Stomach smooth muscle (tissue), 2 donors: Measurements from ENCODE around the gene RRAS.

Source experiments
- H3K27ac ChIP-seq: one replicate; pipeline ENCODE4 v1.7.0; 2013; ENCODE audit warnings: mild to moderate bottlenecking, low read length, inconsistent platforms
- H3K27me3 ChIP-seq, 2 donors: one replicate each; pipeline ENCODE4 v1.7.0; 2013; ENCODE audit warnings: low read length in 2 of 2; ENCODE audit not compliant: insufficient read depth in 2 of 2, control insufficient read depth in 1 of 2
- H3K36me3 ChIP-seq, 2 donors: one replicate each; pipeline ENCODE4 v1.7.0; 2013; ENCODE audit warnings: low read length in 2 of 2; ENCODE audit not compliant: control insufficient read depth in 2 of 2, insufficient read depth in 2 of 2
- H3K4me1 ChIP-seq: one replicate; pipeline ENCODE4 v1.7.0; 2013; ENCODE audit warnings: low read length; ENCODE audit not compliant: control insufficient read depth, insufficient read depth
- H3K4me3 ChIP-seq, 2 donors: one replicate each; pipeline ENCODE4 v1.7.0; 2013; ENCODE audit warnings: low read length in 2 of 2
- H3K9ac ChIP-seq, 2 donors: one replicate each; pipeline ENCODE4 v1.7.0; 2013; ENCODE audit warnings: low read length in 2 of 2, mild to moderate bottlenecking in 1 of 2
- H3K9me3 ChIP-seq, 2 donors: one replicate each; pipeline ENCODE4 v1.7.0; 2013; ENCODE audit warnings: low read length in 2 of 2; ENCODE audit not compliant: control insufficient read depth in 2 of 2
- donor health status: healthy.
- donor health status: Pancreatic carcinoma.

Gene RRAS

DNA sequence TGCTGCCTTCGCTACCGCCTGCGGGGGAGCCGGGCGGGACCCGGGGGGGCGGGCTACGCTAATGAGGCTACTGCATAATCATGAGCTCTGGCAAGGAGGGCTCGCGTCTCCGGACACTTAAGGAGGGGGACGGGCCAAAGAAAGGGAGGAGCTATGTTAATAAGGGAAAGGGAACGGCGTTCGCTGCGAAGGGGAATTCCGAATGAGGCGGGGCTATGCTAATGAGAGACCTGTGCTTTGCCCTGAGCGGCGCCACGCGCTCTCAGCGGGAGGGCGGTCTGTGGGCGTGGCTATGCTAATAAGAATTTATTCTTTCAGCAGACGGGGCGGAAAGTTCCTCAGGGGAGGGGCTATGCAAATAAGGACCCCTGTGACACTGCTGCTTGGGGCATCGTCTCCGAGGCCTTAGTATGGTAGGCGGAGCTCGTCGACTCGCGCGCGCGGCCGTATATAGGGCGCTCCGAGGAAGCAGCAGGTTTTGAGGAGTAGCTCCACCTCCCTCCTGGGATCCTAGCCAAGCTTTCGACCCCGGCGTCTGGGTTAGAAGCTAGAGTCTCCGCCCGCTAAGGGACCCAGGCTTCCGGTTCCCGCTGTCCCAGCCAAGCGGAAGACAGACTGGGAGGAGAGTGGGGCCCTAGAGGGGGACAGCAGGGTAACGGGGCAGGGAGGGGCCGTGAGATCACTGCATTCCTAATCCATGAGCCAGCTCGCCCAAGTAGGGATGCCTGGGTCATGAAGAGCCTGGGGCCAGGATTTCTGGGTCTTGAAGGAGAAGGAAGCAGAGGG is at the start of gene RRAS:
Gene RRAS (minus strand): TSS at position 31 of the 786 bp plus-strand sequence. CDS start 45 bp downstream, outside the sequence.
- H3K36me3 ChIP-seq: peaks cover 7 to 10% of the 10 kb centered on the region in 2 donors
- no peaks in the 10 kb centered on the region for H3K27me3 ChIP-seq
- peak within 1 kb of the TSS; percentile 99 for H3K9ac ChIP-seq
- H3K9me3 ChIP-seq: no peaks in the 10 kb centered on the region
- peaks cover 61% of the 10 kb centered on the region for H3K4me1 ChIP-seq
- peak within 1 kb of the TSS; percentile 100 for H3K27ac ChIP-seq
- H3K4me3 ChIP-seq: peak within 1 kb of the TSS; percentile 84 to 99

DNA sequence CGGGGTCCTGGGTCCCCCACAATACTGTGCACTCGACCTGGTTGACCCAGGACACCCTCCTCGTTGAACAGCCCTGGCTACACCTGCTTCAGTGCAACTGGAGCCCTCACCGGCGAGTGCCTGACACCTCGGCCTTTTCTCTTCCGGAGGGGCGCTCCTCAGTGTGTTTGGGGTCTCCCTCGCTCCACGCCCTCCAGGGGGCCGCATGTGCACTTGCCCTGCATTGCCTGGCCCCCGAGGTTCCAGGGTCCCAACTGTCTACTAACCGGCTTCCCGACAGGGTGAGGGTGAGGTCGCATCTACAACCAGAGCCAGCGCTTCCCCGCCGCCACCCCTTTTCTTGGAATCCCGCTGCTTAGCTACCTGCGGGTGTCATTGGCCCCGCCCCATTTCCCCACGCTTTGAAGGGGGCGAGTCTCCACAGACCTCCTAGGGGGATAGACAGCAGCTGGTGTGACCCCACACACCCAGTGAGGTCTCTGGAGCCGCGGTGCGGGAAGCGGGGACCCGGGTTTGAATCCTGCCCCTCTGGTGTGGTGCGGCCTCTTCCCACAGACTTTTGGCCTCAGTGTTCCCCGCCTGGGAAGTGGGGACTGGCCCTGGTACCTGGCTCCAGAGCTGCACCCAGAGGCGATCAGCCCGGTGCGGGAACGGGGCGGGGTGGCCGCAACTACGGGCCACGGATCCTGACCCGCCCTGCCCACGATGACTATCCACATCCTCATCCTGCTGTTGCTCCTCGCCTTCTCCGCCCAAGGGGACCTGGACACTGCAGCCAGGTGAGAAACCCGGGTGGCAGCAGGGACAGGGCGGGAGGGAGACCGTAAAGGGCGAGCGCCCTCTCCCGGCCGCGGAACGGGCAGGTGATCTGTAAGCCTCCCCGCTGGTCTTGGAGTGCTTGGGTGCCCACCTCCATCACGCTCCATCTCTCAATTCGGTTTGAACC is 49.5 kb upstream of the RRAS start, which contains the start of gene ADM5:
Gene ADM5 (plus strand): TSS at position 462 of the 946 bp plus-strand sequence. CDS start 244 bp downstream, at position 706.
- H3K36me3 ChIP-seq: peaks cover 19 to 24% of the 10 kb centered on the region in 2 donors
- peak within 1 kb of the TSS; percentile 31 for H3K27ac ChIP-seq
- H3K9me3 ChIP-seq: no peaks in the 10 kb centered on the region
- H3K27me3 ChIP-seq: peaks cover 10 to 22% of the 10 kb centered on the region in 2 donors
- peak within 1 kb of the TSS; percentile 35 to 51 for H3K9ac ChIP-seq
- peaks cover 25% of the 10 kb centered on the region for H3K4me1 ChIP-seq
- H3K4me3 ChIP-seq: peak within 1 kb of the TSS; percentile 65 to 79

DNA sequence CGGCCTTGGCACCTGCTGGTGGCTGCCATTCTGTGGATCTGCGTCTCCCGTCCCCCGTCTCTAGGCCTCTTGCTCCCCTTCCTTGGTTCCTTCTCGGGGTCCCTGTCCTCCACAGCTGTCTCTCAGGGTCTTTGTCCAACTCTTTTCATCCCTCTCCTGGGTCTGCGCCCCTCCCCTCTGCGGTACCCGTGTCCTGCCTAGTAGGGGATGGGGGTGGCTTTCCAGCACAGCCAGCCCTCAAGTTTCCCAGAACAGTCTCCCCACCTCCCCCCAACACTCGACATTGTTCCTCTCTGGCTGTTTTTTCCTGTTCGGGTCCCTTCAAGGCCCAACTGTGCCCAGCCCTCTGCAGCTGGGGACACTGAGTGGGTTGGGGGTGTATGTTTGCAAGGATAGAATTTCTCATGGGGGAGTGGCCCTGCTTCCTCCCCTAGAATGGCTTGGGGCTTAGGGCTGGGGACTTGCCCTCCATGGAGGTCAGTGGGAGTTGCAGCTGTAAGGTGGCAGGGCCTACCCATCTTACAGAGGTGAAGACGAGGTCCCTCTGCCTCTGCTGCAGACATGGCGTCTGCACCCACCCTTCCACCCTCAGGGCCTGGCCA is 48.7 kb upstream of the RRAS start:
- Histone ChIP-seq H3K4me3 (peak overlapping the region in 1 of 2 donors; percentile 79), H3K27me3 (peaks cover 10 to 22% of the 10 kb centered on the region in 2 donors), H3K9me3 (no peaks in the 10 kb centered on the region), H3K36me3 (peaks cover 27 to 31% of the 10 kb centered on the region in 2 donors), H3K27ac (no peak overlapping the region), H3K9ac (no peak overlapping the region), H3K4me1 (peaks cover 25% of the 10 kb centered on the region)

DNA sequence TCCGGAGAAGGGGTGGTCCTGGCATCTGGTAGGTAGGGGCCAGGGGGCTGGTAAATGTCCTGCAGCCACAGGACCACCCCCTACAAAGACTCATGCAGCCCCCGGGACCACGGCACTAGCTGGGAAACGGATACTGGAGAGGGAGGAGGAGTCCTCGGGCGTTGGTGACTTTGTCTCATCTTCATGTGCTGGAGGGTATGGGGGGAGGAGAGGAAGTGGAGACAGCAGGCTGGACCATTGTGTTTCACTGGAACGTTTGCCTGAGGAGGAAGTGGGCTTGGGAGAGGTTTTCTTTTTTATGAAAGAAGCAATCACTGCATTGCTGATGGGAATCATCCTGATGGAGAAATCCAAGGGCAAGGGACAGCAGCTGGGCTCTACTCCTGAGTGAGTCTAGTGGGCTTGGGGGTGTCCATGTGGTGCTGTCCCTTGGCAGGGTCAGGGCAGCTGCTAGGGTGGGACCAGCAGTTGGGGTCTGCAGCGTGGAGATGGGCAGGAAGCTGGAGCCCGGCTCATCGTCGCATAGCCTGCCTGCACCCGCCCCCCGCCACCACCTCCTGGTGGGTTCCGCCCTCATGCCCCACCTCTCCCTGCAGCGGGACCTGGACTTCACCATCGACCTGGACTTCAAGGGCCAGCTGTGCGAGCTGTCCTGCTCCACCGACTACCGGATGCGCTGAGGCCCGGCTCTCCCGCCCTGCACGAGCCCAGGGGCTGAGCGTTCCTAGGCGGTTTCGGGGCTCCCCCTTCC is 47.8 kb upstream of the RRAS start:
- H3K27me3 ChIP-seq: peaks cover 10 to 22% of the 10 kb centered on the region in 2 donors
- peaks cover 25% of the 10 kb centered on the region for H3K4me1 ChIP-seq
- no peak overlapping the region for H3K4me3 ChIP-seq
- no peak overlapping the region for H3K27ac ChIP-seq
- H3K9ac ChIP-seq: no peak overlapping the region
- H3K9me3 ChIP-seq: no peaks in the 10 kb centered on the region
- H3K36me3 ChIP-seq: peaks cover 28 to 37% of the 10 kb centered on the region in 2 donors

DNA sequence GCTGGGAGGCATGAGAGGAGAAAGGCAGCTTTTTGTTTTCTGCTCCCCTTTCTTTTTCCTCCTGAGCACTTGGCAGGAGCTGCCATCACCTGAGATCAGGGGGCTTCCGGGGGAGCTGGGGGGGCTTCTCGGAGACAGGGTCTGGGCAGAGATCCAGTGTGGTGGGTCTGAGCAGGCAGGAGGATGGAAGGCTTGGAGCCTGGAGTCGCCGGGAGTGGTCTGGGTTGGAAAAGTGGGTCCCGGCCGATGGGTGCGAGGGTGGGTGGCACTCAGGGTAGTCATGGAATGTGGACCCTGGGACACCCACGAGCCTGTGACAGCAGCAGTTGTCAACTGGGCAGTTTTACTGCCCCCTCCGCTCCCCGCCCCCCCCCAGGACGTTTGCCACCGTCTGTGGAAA is 47.2 kb upstream of the RRAS start:
- H3K9me3 ChIP-seq: no peaks in the 10 kb centered on the region
- peaks cover 25% of the 10 kb centered on the region for H3K4me1 ChIP-seq
- peaks cover 10 to 22% of the 10 kb centered on the region in 2 donors for H3K27me3 ChIP-seq
- no peak overlapping the region for H3K9ac ChIP-seq
- H3K36me3 ChIP-seq: peaks cover 33 to 41% of the 10 kb centered on the region in 2 donors
- no peak overlapping the region for H3K4me3 ChIP-seq
- no peak overlapping the region for H3K27ac ChIP-seq

DNA sequence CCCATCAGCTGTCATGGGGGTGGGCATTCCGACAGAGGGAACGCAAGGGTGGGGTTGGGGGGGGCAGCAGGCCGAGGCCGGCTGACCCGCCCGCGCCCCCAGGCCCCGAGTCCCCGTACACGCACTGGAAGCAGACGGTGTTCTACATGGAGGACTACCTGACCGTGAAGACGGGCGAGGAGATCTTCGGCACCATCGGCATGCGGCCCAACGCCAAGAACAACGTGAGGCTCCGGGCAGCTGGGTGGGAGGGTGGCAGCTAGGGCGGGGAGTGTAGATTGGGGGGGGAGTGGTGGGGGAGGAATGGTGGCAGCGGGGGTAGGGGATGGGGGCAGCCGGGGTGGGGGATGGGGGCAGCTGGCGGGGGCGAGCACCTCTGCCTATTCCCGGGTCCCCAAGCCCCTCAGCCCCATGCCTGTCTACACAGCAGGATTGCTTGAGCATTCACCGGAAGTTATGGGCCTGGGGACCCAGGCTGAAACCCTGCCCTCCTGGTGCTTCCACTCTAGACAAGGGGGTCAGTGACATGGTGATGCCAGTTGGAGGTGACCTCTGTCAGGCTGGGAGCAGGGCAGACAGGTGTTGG is 46.7 kb upstream of the RRAS start:
- peaks cover 39 to 46% of the 10 kb centered on the region in 2 donors for H3K36me3 ChIP-seq
- H3K4me3 ChIP-seq: no peak overlapping the region

DNA sequence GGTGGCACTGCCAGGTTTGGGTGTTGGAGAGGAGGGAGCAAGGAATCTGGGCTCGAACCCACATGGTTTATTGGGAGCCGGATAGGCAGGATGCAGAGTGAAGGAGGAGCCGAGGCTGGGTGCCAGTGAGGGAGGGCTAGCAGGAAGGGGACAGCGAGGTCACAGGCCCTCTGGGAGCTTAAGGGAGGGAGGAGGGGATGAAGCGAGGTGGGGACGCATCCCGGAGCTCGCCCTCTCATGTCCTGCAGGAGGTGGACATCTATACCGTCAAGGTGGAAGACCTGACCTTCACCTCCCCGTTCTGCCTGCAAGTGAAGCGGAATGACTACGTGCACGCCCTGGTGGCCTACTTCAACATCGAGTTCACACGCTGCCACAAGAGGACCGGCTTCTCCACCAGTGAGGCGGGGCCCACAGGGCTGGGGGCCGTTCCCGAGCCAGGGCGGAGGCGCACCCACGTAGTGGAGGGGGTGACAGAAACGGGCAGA is 45.9 kb upstream of the RRAS start:
- Histone ChIP-seq H3K27ac (no peak overlapping the region), H3K9me3 (no peaks in the 10 kb centered on the region), H3K9ac (no peak overlapping the region), H3K36me3 (peaks cover 39 to 46% of the 10 kb centered on the region in 2 donors), H3K27me3 (peaks cover 10 to 20% of the 10 kb centered on the region in 2 donors), H3K4me1 (peaks cover 20% of the 10 kb centered on the region), H3K4me3 (no peak overlapping the region)

More for the DNA sequence above, 46.7 kb upstream of the RRAS start:
- Histone ChIP-seq H3K27me3 (peaks cover 10 to 21% of the 10 kb centered on the region in 2 donors), H3K4me1 (peaks cover 23% of the 10 kb centered on the region), H3K9me3 (no peaks in the 10 kb centered on the region), H3K27ac (no peak overlapping the region), H3K9ac (no peak overlapping the region)

DNA sequence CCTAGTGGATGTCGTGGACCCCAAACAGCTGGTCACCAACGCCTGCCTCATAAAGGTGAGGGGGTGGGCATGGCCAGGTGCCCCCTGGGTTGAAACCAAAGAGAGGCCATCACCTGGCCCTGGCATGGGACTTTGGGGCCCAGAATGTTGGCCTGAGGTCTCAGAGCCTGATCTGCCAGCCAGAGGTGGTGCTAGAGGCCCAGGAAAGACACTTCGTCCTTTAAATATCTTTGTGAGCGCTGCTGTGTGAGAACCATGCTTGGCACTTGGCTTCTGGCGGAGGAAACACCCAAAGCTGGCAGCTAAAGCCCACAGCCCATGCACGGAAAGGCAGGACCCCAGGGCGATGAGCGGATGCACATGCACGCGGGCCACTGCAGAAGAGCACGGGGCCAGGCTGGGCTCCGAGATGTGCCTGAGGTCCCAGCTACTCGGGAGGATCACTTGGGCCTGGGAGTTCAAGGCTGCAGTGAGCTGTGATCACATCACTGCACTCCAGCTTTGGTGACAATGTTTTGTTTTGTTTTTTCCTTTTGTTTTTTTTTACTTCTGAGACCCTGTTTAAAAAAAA is 45.1 kb upstream of the RRAS start:
- Histone ChIP-seq H3K4me1 (peaks cover 20% of the 10 kb centered on the region), H3K36me3 (peaks cover 39 to 46% of the 10 kb centered on the region in 2 donors), H3K9ac (no peak overlapping the region), H3K27ac (no peak overlapping the region), H3K4me3 (no peak overlapping the region), H3K9me3 (no peaks in the 10 kb centered on the region), H3K27me3 (peaks cover 7 to 14% of the 10 kb centered on the region in 2 donors)

DNA sequence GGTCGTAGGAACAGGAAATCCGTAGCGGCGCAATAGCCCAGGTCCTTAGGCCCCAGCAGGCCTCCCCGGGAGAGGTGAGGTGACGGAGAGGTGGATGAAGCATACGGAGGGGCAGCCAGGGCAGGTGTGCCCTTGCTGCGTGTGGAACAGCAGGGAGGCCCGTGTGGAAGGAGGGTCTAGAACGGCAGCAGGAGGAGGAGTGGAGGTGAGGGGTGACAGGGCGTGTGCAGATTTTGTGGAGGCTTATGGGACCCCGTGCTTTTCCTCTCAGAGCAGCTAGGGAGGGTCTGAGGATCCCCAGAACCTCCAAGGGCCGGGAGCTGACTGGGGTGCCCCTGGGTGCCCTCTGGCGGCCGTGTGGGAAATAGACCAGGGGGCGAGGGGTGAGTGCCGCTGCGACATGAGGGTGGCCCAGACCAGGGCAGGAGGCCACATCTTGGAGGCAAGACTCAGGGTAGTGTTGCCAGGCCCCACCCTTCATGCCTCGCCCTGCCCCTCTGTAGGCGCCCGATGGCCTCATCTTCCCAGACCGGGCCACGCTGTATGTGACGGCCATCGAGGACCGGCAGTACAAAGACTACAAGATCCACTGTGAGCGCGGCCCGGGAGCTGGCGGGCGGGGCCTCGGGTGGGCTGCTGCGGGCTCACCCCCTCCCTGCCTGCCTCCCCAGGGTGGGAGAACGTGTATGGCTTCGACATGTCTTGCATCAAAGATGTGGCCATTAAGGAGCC is 44.5 kb upstream of the RRAS start:
- Histone ChIP-seq H3K9me3 (no peaks in the 10 kb centered on the region), H3K36me3 (peaks cover 39 to 46% of the 10 kb centered on the region in 2 donors), H3K27me3 (peaks cover 4 to 7% of the 10 kb centered on the region in 2 donors), H3K9ac (no peak overlapping the region), H3K4me3 (no peak overlapping the region), H3K4me1 (peaks cover 17% of the 10 kb centered on the region), H3K27ac (no peak overlapping the region)
